ENCODE measurements around the gene RAD1. TPM values are rescaled to one million over a fixed set of nuclear protein-coding genes. Genes with fewer than 3 reads are reported as not detected.

RAD1 gene
- total and polyA plus RNA-seq, 12 donors: 10.5 to 42.2 (median 24.5) TPM

DNA sequence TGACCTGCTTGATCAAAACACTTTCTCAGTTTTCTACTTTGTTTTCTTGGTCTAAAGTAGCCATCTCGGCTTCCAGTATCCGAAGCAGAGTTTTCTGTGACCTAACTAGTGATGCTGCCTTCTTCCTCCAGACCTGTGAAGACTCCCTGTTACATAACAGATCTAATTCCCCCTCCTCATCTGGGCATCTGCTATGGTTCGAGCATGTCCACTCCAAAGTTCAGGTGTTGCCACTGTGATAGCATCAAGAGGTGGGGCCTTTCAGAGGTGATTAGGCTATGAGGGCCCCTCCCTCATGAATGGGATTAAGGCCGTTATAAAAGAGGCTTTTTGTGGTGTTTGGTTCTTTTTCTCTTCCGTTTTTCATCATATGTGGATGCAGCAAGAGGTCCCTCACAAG lies 56.1 kb downstream of the RAD1 start:
- H3K36me3 ChIP-seq (replicated peaks in 1 of 2): no peaks in the 10 kb centered on the region
- H3K9me3 ChIP-seq (replicated peaks in 1 of 3): no peaks in the 10 kb centered on the region
- no peaks in the 10 kb centered on the region for H3K4me1 ChIP-seq (replicated peaks in 1 of 2)
- intact Hi-C loops (cut with DNase I): no loop called here
- no peak overlapping the region for H3K27ac ChIP-seq
- DNase-seq: no peak
- no peak overlapping the region for H3K4me3 ChIP-seq
- 57 to 84% (median 80%) methylated on average over 5 of the region's 5 CpGs for WGBS, 4 donors
- TF ChIP-seq, protein P1, sequence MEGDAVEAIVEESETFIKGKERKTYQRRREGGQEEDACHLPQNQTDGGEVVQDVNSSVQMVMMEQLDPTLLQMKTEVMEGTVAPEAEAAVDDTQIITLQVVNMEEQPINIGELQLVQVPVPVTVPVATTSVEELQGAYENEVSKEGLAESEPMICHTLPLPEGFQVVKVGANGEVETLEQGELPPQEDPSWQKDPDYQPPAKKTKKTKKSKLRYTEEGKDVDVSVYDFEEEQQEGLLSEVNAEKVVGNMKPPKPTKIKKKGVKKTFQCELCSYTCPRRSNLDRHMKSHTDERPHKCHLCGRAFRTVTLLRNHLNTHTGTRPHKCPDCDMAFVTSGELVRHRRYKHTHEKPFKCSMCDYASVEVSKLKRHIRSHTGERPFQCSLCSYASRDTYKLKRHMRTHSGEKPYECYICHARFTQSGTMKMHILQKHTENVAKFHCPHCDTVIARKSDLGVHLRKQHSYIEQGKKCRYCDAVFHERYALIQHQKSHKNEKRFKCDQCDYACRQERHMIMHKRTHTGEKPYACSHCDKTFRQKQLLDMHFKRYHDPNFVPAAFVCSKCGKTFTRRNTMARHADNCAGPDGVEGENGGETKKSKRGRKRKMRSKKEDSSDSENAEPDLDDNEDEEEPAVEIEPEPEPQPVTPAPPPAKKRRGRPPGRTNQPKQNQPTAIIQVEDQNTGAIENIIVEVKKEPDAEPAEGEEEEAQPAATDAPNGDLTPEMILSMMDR (IDR thresholded peaks at IDR 0.05): no peak
- TF ChIP-seq POLR2A (IDR thresholded peaks at IDR 0.05): no peak
- H3K27me3 ChIP-seq: no peaks in the 10 kb centered on the region

DNA sequence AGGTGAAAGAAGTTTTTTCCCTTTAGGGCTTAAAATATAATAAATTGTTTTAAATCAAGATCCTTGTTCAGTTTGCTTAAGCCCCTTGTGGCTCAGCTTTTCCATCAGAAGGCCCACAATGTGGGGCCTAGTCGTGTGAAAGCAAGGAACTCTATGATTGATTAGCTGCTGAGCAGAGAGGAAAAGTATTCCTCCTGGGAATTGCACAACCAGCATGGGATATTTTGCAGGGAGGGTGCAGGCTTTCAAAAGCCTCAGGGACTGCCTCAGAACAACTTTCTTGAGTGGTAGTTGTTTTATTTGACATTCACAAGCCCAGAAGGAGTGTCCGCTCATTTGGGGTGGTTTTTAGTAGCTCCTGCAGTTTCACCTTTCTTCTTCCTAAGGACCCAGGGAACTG lies 56.5 kb downstream of the RAD1 start:
- intact Hi-C loops (cut with DNase I): no loop called here
- WGBS, 4 donors: 43 to 77% (median 60%) methylated on average over 2 of the region's 2 CpGs

DNA sequence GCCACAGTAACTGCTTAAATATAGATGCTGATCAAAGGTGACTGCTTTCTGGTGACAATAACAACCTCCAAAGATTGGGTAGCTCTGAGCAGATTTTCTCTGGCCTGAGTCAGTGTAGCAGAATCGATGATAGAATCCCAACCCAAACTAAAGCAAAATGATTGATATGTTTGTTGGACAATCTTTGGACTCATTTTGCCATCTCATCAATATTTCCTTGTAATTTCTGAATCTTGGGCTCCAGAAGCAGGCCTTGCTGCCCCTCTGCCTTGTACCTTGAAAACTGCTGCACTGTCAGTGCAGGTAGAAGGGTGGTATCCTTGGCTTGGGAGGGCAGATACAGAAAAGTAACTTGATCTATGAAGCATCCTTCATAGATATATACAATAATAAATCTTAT lies 57.4 kb downstream of the RAD1 start:
- Histone ChIP-seq H3K27ac (no peak overlapping the region), H3K27me3 (no peaks in the 10 kb centered on the region), H3K36me3 (replicated peaks in 1 of 2) (no peaks in the 10 kb centered on the region), H3K9me3 (replicated peaks in 1 of 3) (no peaks in the 10 kb centered on the region), H3K4me3 (no peak overlapping the region), H3K4me1 (replicated peaks in 1 of 2) (no peaks in the 10 kb centered on the region)
- DNase-seq: no peak
- intact Hi-C loops (cut with DNase I): no loop called here
- TF ChIP-seq POLR2A (IDR thresholded peaks at IDR 0.05): no peak
- TF ChIP-seq, protein P1 (IDR thresholded peaks at IDR 0.05): no peak
- 81 to 100% (median 92%) methylated on average over 1 of the region's 1 CpG for WGBS, 4 donors

More for the DNA sequence above, 56.5 kb downstream of the RAD1 start:
- Histone ChIP-seq H3K27me3 (no peaks in the 10 kb centered on the region), H3K9me3 (replicated peaks in 1 of 3) (no peaks in the 10 kb centered on the region), H3K4me3 (no peak overlapping the region), H3K4me1 (replicated peaks in 1 of 2) (no peaks in the 10 kb centered on the region), H3K27ac (no peak overlapping the region), H3K36me3 (replicated peaks in 1 of 2) (no peaks in the 10 kb centered on the region)
- no peak for DNase-seq
- TF ChIP-seq, protein P1 (IDR thresholded peaks at IDR 0.05): no peak
- TF ChIP-seq POLR2A (IDR thresholded peaks at IDR 0.05): no peak

DNA sequence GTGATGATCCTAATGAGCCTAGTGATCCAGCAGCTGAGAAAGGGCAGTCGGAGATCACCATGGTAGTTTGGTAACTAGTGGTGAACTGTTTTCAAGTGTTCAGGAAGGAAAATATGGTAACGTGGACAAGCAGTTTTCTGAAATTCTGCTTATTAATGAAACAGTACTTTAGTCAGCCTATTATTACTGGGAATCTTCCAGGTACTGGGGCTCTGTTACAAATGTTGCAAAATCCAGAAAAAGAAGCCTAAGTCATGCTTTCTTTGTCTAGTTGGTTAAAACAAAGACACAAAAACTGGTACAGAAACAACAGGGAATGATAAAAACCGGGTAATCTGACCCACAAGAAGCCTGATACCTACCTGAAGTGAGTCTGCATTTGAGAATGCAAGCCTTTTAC lies 58.1 kb downstream of the RAD1 start:
- WGBS, 4 donors: 80 to 85% (median 82%) methylated on average over 3 of the region's 3 CpGs
- intact Hi-C loops (cut with DNase I): no loop called here

More for the DNA sequence above, 58.1 kb downstream of the RAD1 start:
- Histone ChIP-seq H3K4me1 (replicated peaks in 1 of 2) (no peaks in the 10 kb centered on the region), H3K27ac (no peak overlapping the region), H3K27me3 (no peaks in the 10 kb centered on the region), H3K9me3 (replicated peaks in 1 of 3) (no peaks in the 10 kb centered on the region), H3K36me3 (replicated peaks in 1 of 2) (no peaks in the 10 kb centered on the region), H3K4me3 (no peak overlapping the region)
- no peak for TF ChIP-seq POLR2A (IDR thresholded peaks at IDR 0.05)
- TF ChIP-seq, protein P1 (IDR thresholded peaks at IDR 0.05): no peak
- DNase-seq: no peak

Other genes with a start within 250 kb of the RAD1 start
- gene TTC23L, start 76.3 kb downstream of the RAD1 start, total RNA-seq: 1 to 10 TPM in 6 of 9 donors, under 1 TPM in 1, not detected in 2; 0.83 to 4.8 (median 3.4) TPM
- gene TTC23L, start 76.3 kb downstream of the RAD1 start, polyA plus RNA-seq: 1 to 10 TPM in 2 of 3 donors, under 1 TPM in 1; 0.40 to 4.8 (median 1.0) TPM
- 10 to 100 TPM; 10.6 to 43.2 (median 20.2) TPM for gene BRIX1, start 207 bp upstream of the RAD1 start, total RNA-seq
- 10 to 100 TPM; 14.9 to 55.3 (median 20.0) TPM for gene BRIX1, start 207 bp upstream of the RAD1 start, polyA plus RNA-seq
- gene DNAJC21, start 14.1 kb upstream of the RAD1 start, total RNA-seq: 10 to 100 TPM; 12.8 to 36.6 (median 31.9) TPM
- 10 to 100 TPM; 15.4 to 52.9 (median 21.6) TPM for gene DNAJC21, start 14.1 kb upstream of the RAD1 start, polyA plus RNA-seq
- gene AGXT2, start 132.4 kb upstream of the RAD1 start, total RNA-seq: under 1 TPM in 1 of 9 donors, not detected in 8; 0.06 TPM
- under 1 TPM in 1 of 3 donors, not detected in 2; 0.11 TPM for gene AGXT2, start 132.4 kb upstream of the RAD1 start, polyA plus RNA-seq

Data from adrenal gland (tissue), 12 donors.